Bronchial epithelial cell (primary cell): ENCODE data around the gene ADAMTS14. TPM values are rescaled to one million over a fixed set of nuclear protein-coding genes. Genes with fewer than 3 reads are reported as not detected.

Experiments used
- DNase-seq: peaks from one replicate; pipeline ENCODE4 v3.0.0-alpha.2; 2010; ENCODE audit warnings: low read depth
- FAIRE-seq: peaks from 2 replicates; lab custom pipeline; 2011; peaks lifted over from hg19 to GRCh38; lab: Jason Lieb, UNC
- H3K27me3 ChIP-seq: 2 replicates; pipeline ENCODE4 v1.5.1; 2011; ENCODE audit warnings: low read length; ENCODE audit not compliant: control insufficient read depth, insufficient read depth
- H3K36me3 ChIP-seq: 2 replicates; pipeline ENCODE4 v1.5.1; 2011; ENCODE audit warnings: low read length; ENCODE audit not compliant: control insufficient read depth, insufficient read depth
- H3K4me3 ChIP-seq: 2 replicates; pipeline ENCODE4 v1.5.1; 2011; ENCODE audit warnings: mild to moderate bottlenecking, low read depth, low read length, control low read depth
- CTCF ChIP-seq: IDR thresholded peaks from 2 replicates; pipeline ENCODE4 v1.5.1; 2011; ENCODE audit warnings: mild to moderate bottlenecking, moderate library complexity, low read length, control low read depth, inconsistent platforms; ENCODE audit not compliant: insufficient read depth, severe bottlenecking
- total RNA-seq: library from RNA; depleted of rRNA; stranded (reverse); fragments of >200 nt; gene quantifications from 2 replicates; pipeline ENCODE4 v1.2.1, GENCODE V29; 2014

ADAMTS14 gene
- total RNA-seq, 1 donor from 2014 or later: 0.26 TPM

- H3K27me3 ChIP-seq: peaks cover 12% of the 10 kb centered on the region
- no peak overlapping the region for H3K4me3 ChIP-seq
- FAIRE-seq (no peak), DNase-seq (no peak)
- H3K36me3 ChIP-seq: no peaks in the 10 kb centered on the region
- no peak for TF ChIP-seq CTCF
Measured at GRCh38 chr10:70678250-70678635, 5.9 kb downstream of the ADAMTS14 start.

- DNase-seq: no peak
Measured at GRCh38 chr10:70678757-70679489, 6.6 kb downstream of the ADAMTS14 start.

GRCh38 chr10:70679498-70679897 lies 7.2 kb downstream of the ADAMTS14 start:
- no peaks in the 10 kb centered on the region for H3K36me3 ChIP-seq
- no peak overlapping the region for H3K4me3 ChIP-seq
- no peak for TF ChIP-seq CTCF
- FAIRE-seq (no peak), DNase-seq (no peak)
- peaks cover 7% of the 10 kb centered on the region for H3K27me3 ChIP-seq

More at GRCh38 chr10:70678757-70679489, 6.6 kb downstream of the ADAMTS14 start:
- TF ChIP-seq CTCF: no peak
- no peak overlapping the region for H3K4me3 ChIP-seq
- peaks cover 12% of the 10 kb centered on the region for H3K27me3 ChIP-seq
- H3K36me3 ChIP-seq: no peaks in the 10 kb centered on the region
- FAIRE-seq: no peak

- Histone ChIP-seq H3K4me3 (no peak overlapping the region), H3K36me3 (no peaks in the 10 kb centered on the region), H3K27me3 (peaks cover 4% of the 10 kb centered on the region)
- no peak for DNase-seq
- FAIRE-seq: no peak
- TF ChIP-seq CTCF: no peak
Measured at GRCh38 chr10:70680899-70681730, 8.8 kb downstream of the ADAMTS14 start.

GRCh38 chr10:70681731-70682005 lies 9.4 kb downstream of the ADAMTS14 start:
- DNase-seq: no peak
- TF ChIP-seq CTCF: no peak
- Histone ChIP-seq H3K27me3 (peaks cover 4% of the 10 kb centered on the region), H3K36me3 (no peaks in the 10 kb centered on the region), H3K4me3 (no peak overlapping the region)
- no peak for FAIRE-seq
